Nephron (organoid): ENCODE data around the gene ZNF226.
"Not testable (repeated sequence)": the region's sequence is repeated elsewhere in the genome, so short reads cannot be mapped to it uniquely, and the experiment has no call there.

ENCODE experiments used
- H3K27ac Mint-ChIP-seq, 3 experiments: 2 replicates each; pipeline ENCODE4 v1.8.0; 2020; ENCODE audit warnings: mixed read lengths in 3 of 3, mild to moderate bottlenecking in 2 of 3, moderate library complexity in 1 of 3
- H3K27me3 Mint-ChIP-seq: 2 replicates; pipeline ENCODE4 v1.8.0; 2021; ENCODE audit warnings: low read depth, mild to moderate bottlenecking, moderate library complexity, mixed read lengths
- H3K36me3 Mint-ChIP-seq: 2 replicates; pipeline ENCODE4 v1.8.0; 2020; ENCODE audit warnings: low read depth, mixed read lengths
- H3K4me1 Mint-ChIP-seq: 2 replicates; pipeline ENCODE4 v1.8.0; 2020; ENCODE audit warnings: mixed read lengths
- H3K4me3 Mint-ChIP-seq, 3 experiments: 2 replicates each; pipeline ENCODE4 v1.8.0; 2020; ENCODE audit warnings: mild to moderate bottlenecking in 3 of 3, mixed read lengths in 3 of 3, moderate library complexity in 2 of 3
- H3K9me3 Mint-ChIP-seq: 2 replicates; pipeline ENCODE4 v1.8.0; 2020; ENCODE audit warnings: mixed read lengths
- CTCF ChIP-seq, 3 experiments: fragments of 200-600 bp; sonication (generic); IDR thresholded peaks; one replicate each; pipeline ENCODE4 v1.5.0; 2021; ENCODE audit warnings: antibody characterized with exemption in 3 of 3; ENCODE audit not compliant: unreplicated experiment in 3 of 3

Gene ZNF226

GRCh38 chr19:44202974-44203373 is 38.1 kb downstream of the ZNF226 start:
- no peak for TF ChIP-seq CTCF (IDR thresholded peaks at IDR 0.05; ENCODE audit: unreplicated experiment in 3 of 3)
- no peak overlapping the region for H3K27ac Mint-ChIP-seq
- H3K36me3 Mint-ChIP-seq = peaks cover 12% of the 10 kb centered on the region
- H3K27me3 Mint-ChIP-seq = peaks cover 15% of the 10 kb centered on the region
- H3K4me1 Mint-ChIP-seq = peaks cover 5% of the 10 kb centered on the region
- peaks cover 24% of the 10 kb centered on the region for H3K9me3 Mint-ChIP-seq
- peak overlapping the region in 1 of 3 experiments; percentile 55 for H3K4me3 Mint-ChIP-seq

GRCh38 chr19:44203877-44204276 is 39.0 kb downstream of the ZNF226 start:
- H3K4me1 Mint-ChIP-seq = peaks cover 12% of the 10 kb centered on the region
- H3K9me3 Mint-ChIP-seq = peaks cover 24% of the 10 kb centered on the region
- H3K27ac Mint-ChIP-seq, H3K4me3 Mint-ChIP-seq: not testable (repeated sequence)
- H3K36me3 Mint-ChIP-seq = peaks cover 12% of the 10 kb centered on the region
- H3K27me3 Mint-ChIP-seq = peaks cover 15% of the 10 kb centered on the region

GRCh38 chr19:44204772-44205171 is 39.9 kb downstream of the ZNF226 start:
- peaks cover 15% of the 10 kb centered on the region for H3K27me3 Mint-ChIP-seq
- H3K4me1 Mint-ChIP-seq = peaks cover 12% of the 10 kb centered on the region
- H3K9me3 Mint-ChIP-seq = peaks cover 24% of the 10 kb centered on the region
- TF ChIP-seq CTCF (IDR thresholded peaks at IDR 0.05; ENCODE audit: unreplicated experiment in 3 of 3) = no peak
- no peak overlapping the region for H3K27ac Mint-ChIP-seq
- H3K4me3 Mint-ChIP-seq = no peak overlapping the region
- peaks cover 12% of the 10 kb centered on the region for H3K36me3 Mint-ChIP-seq

- peaks cover 12% of the 10 kb centered on the region for H3K27me3 Mint-ChIP-seq
- H3K4me1 Mint-ChIP-seq = peaks cover 15% of the 10 kb centered on the region
- H3K9me3 Mint-ChIP-seq = peaks cover 25% of the 10 kb centered on the region
- H3K27ac Mint-ChIP-seq = peak overlapping the region; percentile 77 to 95 (median 82)
- peaks cover 12% of the 10 kb centered on the region for H3K36me3 Mint-ChIP-seq
- no peak for TF ChIP-seq CTCF (IDR thresholded peaks at IDR 0.05; ENCODE audit: unreplicated experiment in 3 of 3)
- H3K4me3 Mint-ChIP-seq = peak overlapping the region; percentile 89 to 90 (median 90)
Observed at GRCh38 chr19:44207126-44207803, 42.4 kb downstream of the ZNF226 start.

GRCh38 chr19:44212250-44212865 is 47.5 kb downstream of the ZNF226 start, which contains the start of gene ZNF227:
Gene ZNF227 (plus strand): TSS chr19:44212532. CDS start chr19:44217793, 5,261 bp downstream.
- Mint-ChIP-seq H3K9me3 (peaks cover 29% of the 10 kb centered on the region), H3K27ac (peak within 1 kb of the TSS; percentile 87 to 98 (median 94)), H3K36me3 (peaks cover 40% of the 10 kb centered on the region), H3K4me3 (peak within 1 kb of the TSS; percentile 95 to 99 (median 97)), H3K4me1 (peaks cover 23% of the 10 kb centered on the region), H3K27me3 (peaks cover 2% of the 10 kb centered on the region)
- no peak for TF ChIP-seq CTCF (IDR thresholded peaks at IDR 0.05; ENCODE audit: unreplicated experiment in 3 of 3)

- Mint-ChIP-seq H3K4me1 (peaks cover 22% of the 10 kb centered on the region), H3K36me3 (peaks cover 45% of the 10 kb centered on the region), H3K27ac (peak overlapping the region; percentile 87 to 98 (median 94)), H3K4me3 (peak overlapping the region; percentile 95 to 99 (median 97)), H3K27me3 (no peaks in the 10 kb centered on the region), H3K9me3 (peaks cover 29% of the 10 kb centered on the region)
- TF ChIP-seq CTCF (IDR thresholded peaks at IDR 0.05; ENCODE audit: unreplicated experiment in 3 of 3) = no peak
Observed at GRCh38 chr19:44212866-44213346, 48.0 kb downstream of the ZNF226 start.

GRCh38 chr19:44219926-44220325 is 55.0 kb downstream of the ZNF226 start:
- not testable (repeated sequence) for H3K27ac Mint-ChIP-seq, H3K4me3 Mint-ChIP-seq, H3K27me3 Mint-ChIP-seq, H3K4me1 Mint-ChIP-seq
- Mint-ChIP-seq H3K9me3 (peaks cover 44% of the 10 kb centered on the region), H3K36me3 (peaks cover 74% of the 10 kb centered on the region)

GRCh38 chr19:44220761-44221160 is 55.9 kb downstream of the ZNF226 start:
- Mint-ChIP-seq H3K36me3 (peaks cover 74% of the 10 kb centered on the region), H3K9me3 (peaks cover 46% of the 10 kb centered on the region)
- H3K4me3 Mint-ChIP-seq, H3K4me1 Mint-ChIP-seq, H3K27me3 Mint-ChIP-seq, H3K27ac Mint-ChIP-seq: not testable (repeated sequence)

GRCh38 chr19:44221291-44221690 is 56.4 kb downstream of the ZNF226 start:
- H3K4me3 Mint-ChIP-seq, H3K4me1 Mint-ChIP-seq, H3K27me3 Mint-ChIP-seq, H3K27ac Mint-ChIP-seq: not testable (repeated sequence)
- H3K36me3 Mint-ChIP-seq = peaks cover 74% of the 10 kb centered on the region
- peaks cover 46% of the 10 kb centered on the region for H3K9me3 Mint-ChIP-seq
